AG04449 (cell line): ENCODE data around the gene MRTFA.
"Not testable (repeated sequence)": the region's sequence is repeated elsewhere in the genome, so short reads cannot be mapped to it uniquely, and the experiment has no call there.

Experiments used
- CTCF ChIA-PET: fragments of 350-600 bp; formaldehyde crosslinking; extraction: SDS; loops from one replicate; lab custom pipeline; 2021; ENCODE audit warnings: antibody characterized with exemption; lab: Yijun Ruan, JAX
- POLR2A ChIA-PET: fragments of 400-600, 350-600 bp; formaldehyde crosslinking; extraction: SDS; loops from one replicate; lab custom pipeline; 2020; ENCODE audit warnings: antibody characterized with exemption, inconsistent platforms; lab: Yijun Ruan, JAX
- DNase-seq: peaks from one replicate; pipeline ENCODE4 v3.0.0-alpha.2; 2010; ENCODE audit warnings: low read depth, low spot score
- H3K4me3 ChIP-seq: 2 replicates; pipeline ENCODE4 v1.5.1; 2011; ENCODE audit warnings: low read depth, mild to moderate bottlenecking, control low read depth, low read length
- TF ChIP-seq, protein P1 (sequence below): IDR thresholded peaks from one replicate; pipeline ENCODE4 v1.5.1; 2011; ENCODE audit warnings: mild to moderate bottlenecking, moderate library complexity, low read length, control low read depth, inconsistent platforms; ENCODE audit not compliant: insufficient read depth; ENCODE audit errors: missing control alignments

MRTFA gene

DNA sequence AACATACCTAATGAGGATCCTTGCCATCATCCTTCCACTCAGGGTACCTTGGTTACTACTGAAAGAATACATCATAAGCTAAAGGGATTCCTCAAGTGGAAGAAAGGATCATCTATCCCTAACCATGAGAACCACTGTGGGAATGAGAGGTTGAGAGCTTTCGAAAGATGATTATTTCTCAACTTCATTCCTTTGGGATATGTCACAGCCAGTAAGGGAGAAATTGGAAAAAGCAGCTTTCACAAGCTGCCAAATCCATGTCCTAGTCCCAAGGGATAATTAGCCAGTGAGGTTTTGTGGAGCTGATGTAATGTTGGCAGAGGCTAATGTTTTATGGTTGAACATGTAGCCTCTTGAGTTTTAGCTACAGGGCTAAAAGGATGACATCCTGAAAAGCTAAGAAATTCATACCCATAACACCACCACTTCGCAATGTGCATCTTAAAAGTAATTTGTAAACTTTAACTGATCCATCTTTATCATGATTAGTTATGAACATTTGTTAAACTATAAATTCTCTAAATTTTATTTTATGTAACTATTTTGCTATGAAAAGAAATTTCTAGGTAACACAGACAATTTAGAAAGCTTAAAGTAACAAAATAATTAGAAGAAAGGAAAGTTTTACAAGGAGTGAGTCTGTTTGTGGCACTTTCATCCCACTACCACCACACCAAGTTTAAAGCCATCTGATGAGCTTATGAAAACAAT, 123.9 kb downstream of the MRTFA start:
- TF ChIP-seq, protein P1, sequence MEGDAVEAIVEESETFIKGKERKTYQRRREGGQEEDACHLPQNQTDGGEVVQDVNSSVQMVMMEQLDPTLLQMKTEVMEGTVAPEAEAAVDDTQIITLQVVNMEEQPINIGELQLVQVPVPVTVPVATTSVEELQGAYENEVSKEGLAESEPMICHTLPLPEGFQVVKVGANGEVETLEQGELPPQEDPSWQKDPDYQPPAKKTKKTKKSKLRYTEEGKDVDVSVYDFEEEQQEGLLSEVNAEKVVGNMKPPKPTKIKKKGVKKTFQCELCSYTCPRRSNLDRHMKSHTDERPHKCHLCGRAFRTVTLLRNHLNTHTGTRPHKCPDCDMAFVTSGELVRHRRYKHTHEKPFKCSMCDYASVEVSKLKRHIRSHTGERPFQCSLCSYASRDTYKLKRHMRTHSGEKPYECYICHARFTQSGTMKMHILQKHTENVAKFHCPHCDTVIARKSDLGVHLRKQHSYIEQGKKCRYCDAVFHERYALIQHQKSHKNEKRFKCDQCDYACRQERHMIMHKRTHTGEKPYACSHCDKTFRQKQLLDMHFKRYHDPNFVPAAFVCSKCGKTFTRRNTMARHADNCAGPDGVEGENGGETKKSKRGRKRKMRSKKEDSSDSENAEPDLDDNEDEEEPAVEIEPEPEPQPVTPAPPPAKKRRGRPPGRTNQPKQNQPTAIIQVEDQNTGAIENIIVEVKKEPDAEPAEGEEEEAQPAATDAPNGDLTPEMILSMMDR: no peak
- ChIA-PET POLR2A (interaction anchor here (0.6 to 1.8 kb wide), 9 partner anchors 9 to 1712 kb away, joined by 3 to 7 read pairs (median 3); no protein-coding TSS in a partner anchor), CTCF (interaction anchor here (0.8 to 1.7 kb wide), 12 partner anchors 9 to 254 kb away, joined by 3 to 17 read pairs (median 4); no protein-coding TSS in a partner anchor)
- peak; percentile 99 for DNase-seq
- no peak overlapping the region for H3K4me3 ChIP-seq

DNA sequence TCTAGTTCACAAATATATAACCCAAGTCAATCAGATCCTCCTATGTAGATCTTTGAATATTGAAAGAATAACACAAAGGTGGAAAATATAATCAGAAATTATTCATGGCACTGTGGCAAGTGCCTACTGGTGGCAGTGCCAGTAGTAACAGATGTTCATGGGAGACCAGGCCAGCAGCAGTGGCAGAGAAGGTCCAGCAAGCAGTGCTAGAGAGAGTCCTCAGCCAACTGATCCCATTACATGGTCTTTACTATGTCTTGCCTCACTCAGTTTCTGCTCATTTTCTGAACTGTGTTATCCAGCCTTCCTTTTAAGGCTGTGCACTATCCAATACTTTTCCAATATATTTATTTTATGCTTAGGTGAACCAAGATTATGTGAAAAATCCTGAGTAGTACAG, 124.9 kb downstream of the MRTFA start:
- TF ChIP-seq, protein P1: no peak
- H3K4me3 ChIP-seq: no peak overlapping the region
- POLR2A ChIA-PET: interaction anchor here (1.2 to 1.8 kb wide), 2 partner anchors 13 to 23 kb away, joined by 5 to 7 read pairs; no protein-coding TSS in a partner anchor
- CTCF ChIA-PET: no interaction called here
- no peak for DNase-seq

DNA sequence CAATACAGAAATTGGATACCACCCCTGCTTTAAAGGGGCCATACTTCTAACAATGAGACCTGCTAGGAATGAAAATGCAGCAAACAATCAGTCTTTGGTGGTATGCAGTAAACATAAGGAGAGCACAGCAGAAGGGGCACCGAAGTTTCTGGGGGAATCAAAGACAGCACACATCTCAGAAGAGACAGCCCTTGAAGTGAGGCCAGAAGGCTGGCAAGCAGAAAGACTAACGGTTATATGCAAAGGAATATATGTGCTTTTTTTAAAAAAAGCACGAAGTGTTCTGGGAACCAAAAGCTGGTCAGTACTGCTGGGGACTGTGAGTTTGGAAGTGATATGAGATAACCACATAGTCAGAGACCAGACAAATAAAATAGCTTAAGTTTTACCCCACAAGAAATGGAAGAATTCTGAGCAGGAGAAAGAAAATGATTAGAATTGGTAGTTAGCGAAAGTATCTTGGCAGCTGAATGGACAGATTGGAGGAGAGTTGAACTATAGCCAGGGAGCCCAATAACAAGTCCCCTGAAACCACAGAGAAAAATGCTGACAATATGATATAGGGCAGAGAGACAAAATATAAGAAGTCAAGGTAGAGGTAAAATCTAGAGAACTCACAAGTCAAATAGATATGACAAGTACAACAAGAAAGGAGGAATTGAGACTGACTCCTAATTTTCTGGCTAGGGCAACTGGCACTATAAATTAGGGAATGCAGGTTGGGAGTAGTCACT, 125.7 kb downstream of the MRTFA start:
- no peak overlapping the region for H3K4me3 ChIP-seq
- DNase-seq: no peak
- POLR2A ChIA-PET: no interaction called here
- CTCF ChIA-PET: interaction anchor here (1.1 to 3.8 kb wide), 3 partner anchors 14 to 135 kb away, joined by 3 to 20 read pairs (median 13); no protein-coding TSS in a partner anchor
- TF ChIP-seq, protein P1: no peak

- DNase-seq: peak; percentile 89
- ChIA-PET CTCF (interaction anchor here (1.6 to 3.8 kb wide), 4 partner anchors 15 to 137 kb away, joined by 7 to 20 read pairs (median 10); no protein-coding TSS in a partner anchor), POLR2A (interaction anchor here (0.7 to 1.0 kb wide), 3 partner anchors 24 to 185 kb away, joined by 3 to 4 read pairs (median 3); no protein-coding TSS in a partner anchor)
- no peak overlapping the region for H3K4me3 ChIP-seq
- TF ChIP-seq, protein P1: no peak
Measured at GRCh38 chr22:40509401-40510134, 127.0 kb downstream of the MRTFA start.

DNA sequence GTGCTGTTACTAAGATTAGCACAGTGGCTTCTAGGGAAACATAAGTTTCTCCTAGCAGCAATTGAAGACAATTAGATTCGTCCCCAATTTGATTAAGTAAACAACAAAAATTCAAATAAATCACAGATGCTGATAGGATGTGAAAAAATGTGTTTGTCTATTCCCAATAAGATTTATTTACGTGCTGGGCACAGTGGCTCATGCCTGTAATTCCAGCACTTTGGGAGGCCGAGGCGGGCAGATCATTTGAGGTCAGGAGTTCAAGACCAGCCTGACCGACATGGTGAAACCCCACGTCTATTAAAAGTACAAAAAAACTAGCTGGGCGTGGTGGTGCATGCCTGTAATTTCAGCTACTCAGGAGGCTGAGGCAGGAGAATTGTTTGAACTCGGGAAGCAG, 128.5 kb downstream of the MRTFA start:
- ChIA-PET CTCF (interaction anchor here (0.8 to 3.8 kb wide), 6 partner anchors 13 to 138 kb away, joined by 3 to 20 read pairs (median 7); no protein-coding TSS in a partner anchor), POLR2A (interaction anchor here (1.1 kb wide), 1 partner anchor 10 kb away, joined by 3 read pairs; no protein-coding TSS in a partner anchor)
- not testable (repeated sequence) for H3K4me3 ChIP-seq, DNase-seq

GRCh38 chr22:40507491-40507890, 129.0 kb downstream of the MRTFA start:
- TF ChIP-seq, protein P1: no peak
- no peak for DNase-seq
- H3K4me3 ChIP-seq: no peak overlapping the region
- ChIA-PET POLR2A (no interaction called here), CTCF (interaction anchor here (2.9 to 3.8 kb wide), 2 partner anchors 19 to 139 kb away, joined by 12 to 20 read pairs; no protein-coding TSS in a partner anchor)
